Measurements from ENCODE around the gene CD84.

- TF ChIP-seq POLR2AphosphoS5 (IDR thresholded peaks at IDR 0.05; ENCODE audit: low read depth, low read length) (no peak), REST (IDR thresholded peaks at IDR 0.05; ENCODE audit: insufficient read depth in 1 of 2, low read depth in 2 of 2, low read length in 2 of 2) (no peak), TAF1 (IDR thresholded peaks at IDR 0.05; ENCODE audit: borderline replicate concordance, insufficient read depth, low read length) (no peak), SIN3A (IDR thresholded peaks at IDR 0.05; ENCODE audit: borderline replicate concordance, insufficient read depth, low read length) (no peak)
Measured at GRCh38 chr1:160549665-160550006, 29.7 kb downstream of the CD84 start.
